ENCODE data around the gene MTERF4.

DNA sequence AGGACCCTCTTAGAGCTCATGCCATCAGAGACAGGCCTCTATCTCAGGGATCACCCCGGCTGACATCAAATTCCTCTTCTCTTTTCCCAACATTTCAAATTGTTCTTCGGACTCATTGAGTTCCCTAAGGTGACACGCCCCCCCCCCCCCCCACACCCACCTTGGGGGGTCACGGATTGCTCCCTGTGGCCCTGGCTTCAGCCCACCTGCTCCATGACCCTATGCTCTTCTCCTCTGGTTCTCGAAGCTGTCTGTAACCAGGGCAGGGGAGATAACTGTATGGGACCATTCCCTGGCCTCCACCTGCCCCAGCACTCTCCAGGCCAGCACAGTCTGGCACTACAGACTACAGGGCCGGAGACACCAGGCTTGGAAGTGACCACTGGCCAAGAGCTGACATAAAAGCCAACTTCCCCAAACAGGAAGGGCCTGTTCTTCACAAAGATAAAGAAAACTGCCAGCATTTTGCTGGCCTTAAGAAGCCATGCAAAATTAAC lies 7.1 kb downstream of the MTERF4 start:
- TF ChIP-seq GATA3 (IDR thresholded peaks at IDR 0.05; ENCODE audit: low read depth, low read length) (no peak), GATA2 (IDR thresholded peaks at IDR 0.05; ENCODE audit: low read depth, low read length) (no peak)
